KMS-11 (cell line): ENCODE measurements around the gene TNMD.

ENCODE experiments used
- H2AFZ ChIP-seq: fragments of 200-600 bp; sonication (generic); 2 replicates; pipeline ENCODE4 v1.6.1; 2016; ENCODE audit warnings: antibody characterized with exemption, mixed run types, low read depth
- H3K27ac ChIP-seq: fragments of 200-600 bp; sonication (generic); 2 replicates; pipeline ENCODE4 v1.6.1; 2016; ENCODE audit warnings: mild to moderate bottlenecking, mixed run types
- H3K27me3 ChIP-seq: fragments of 200-600 bp; sonication (generic); 2 replicates; pipeline ENCODE4 v1.6.1; 2017; ENCODE audit warnings: mild to moderate bottlenecking, low read depth, mixed run types, moderate library complexity; ENCODE audit not compliant: insufficient read depth
- H3K36me3 ChIP-seq: fragments of 200-600 bp; sonication (generic); 2 replicates; pipeline ENCODE4 v1.6.1; 2017; ENCODE audit warnings: mild to moderate bottlenecking, mixed run types; ENCODE audit not compliant: insufficient read depth
- H3K4me1 ChIP-seq: fragments of 200-600 bp; sonication (generic); 2 replicates; pipeline ENCODE4 v1.6.1; 2016; ENCODE audit warnings: mild to moderate bottlenecking, low read depth, mixed run types; ENCODE audit not compliant: poor library complexity, severe bottlenecking
- H3K4me2 ChIP-seq: fragments of 200-600 bp; sonication (generic); 2 replicates; pipeline ENCODE4 v1.7.0; 2016; ENCODE audit warnings: mild to moderate bottlenecking, mixed run types
- H3K4me3 ChIP-seq: fragments of 200-600 bp; sonication (generic); IDR thresholded peaks from 2 replicates; pipeline ENCODE4 v1.6.1; 2017; ENCODE audit warnings: low read depth, low read length, mixed read lengths; ENCODE audit not compliant: insufficient read depth
- H3K79me2 ChIP-seq: fragments of 200-600 bp; sonication (generic); 2 replicates; pipeline ENCODE4 v1.6.1; 2016; ENCODE audit warnings: low read depth, mixed run types; ENCODE audit not compliant: insufficient read depth
- H3K9ac ChIP-seq: fragments of 200-600 bp; sonication (generic); 2 replicates; pipeline ENCODE4 v1.6.1; 2016; ENCODE audit warnings: mild to moderate bottlenecking, mixed run types
- H4K20me1 ChIP-seq: fragments of 200-600 bp; sonication (generic); 2 replicates; pipeline ENCODE4 v1.6.1; 2016; ENCODE audit warnings: mild to moderate bottlenecking, mixed run types; ENCODE audit not compliant: insufficient read depth
- CTCF ChIP-seq: fragments of 200-600 bp; sonication (generic); conservative IDR thresholded peaks from 2 replicates; pipeline ENCODE4 v1.6.1; 2017; ENCODE audit warnings: low read depth, mild to moderate bottlenecking, antibody characterized with exemption, low read length, moderate library complexity, mixed read lengths

Gene TNMD

GRCh38 chrX:100647095-100647494 is 62.4 kb downstream of the TNMD start:
- no peak overlapping the region for H3K4me2 ChIP-seq
- no peak overlapping the region for H3K27ac ChIP-seq
- no peak for TF ChIP-seq CTCF

GRCh38 chrX:100647739-100648138 is 63.0 kb downstream of the TNMD start:
- no peak for TF ChIP-seq CTCF
- no peaks in the 10 kb centered on the region for H3K27me3 ChIP-seq
- H3K4me3 ChIP-seq, result no peak overlapping the region
- no peak overlapping the region for H3K4me2 ChIP-seq
- H3K36me3 ChIP-seq, result no peaks in the 10 kb centered on the region
- no peaks in the 10 kb centered on the region for H3K79me2 ChIP-seq
- no peaks in the 10 kb centered on the region for H4K20me1 ChIP-seq
- no peak overlapping the region for H2AFZ ChIP-seq
- H3K27ac ChIP-seq, result no peak overlapping the region
- H3K9ac ChIP-seq, result no peak overlapping the region
- H3K4me1 ChIP-seq, result no peaks in the 10 kb centered on the region

More at GRCh38 chrX:100647095-100647494, 62.4 kb downstream of the TNMD start:
- no peaks in the 10 kb centered on the region for H3K4me1 ChIP-seq
- H3K36me3 ChIP-seq, result no peaks in the 10 kb centered on the region
- no peaks in the 10 kb centered on the region for H4K20me1 ChIP-seq
- no peaks in the 10 kb centered on the region for H3K79me2 ChIP-seq
- H3K4me3 ChIP-seq, result no peak overlapping the region
- no peak overlapping the region for H2AFZ ChIP-seq
- no peak overlapping the region for H3K9ac ChIP-seq
- H3K27me3 ChIP-seq, result no peaks in the 10 kb centered on the region

GRCh38 chrX:100648458-100649417 is 64.0 kb downstream of the TNMD start:
- no peak for TF ChIP-seq CTCF
- Histone ChIP-seq H3K4me3 (no peak overlapping the region), H4K20me1 (no peaks in the 10 kb centered on the region), H3K9ac (no peak overlapping the region), H3K36me3 (no peaks in the 10 kb centered on the region), H2AFZ (no peak overlapping the region), H3K27me3 (no peaks in the 10 kb centered on the region), H3K4me1 (no peaks in the 10 kb centered on the region), H3K27ac (no peak overlapping the region), H3K4me2 (no peak overlapping the region), H3K79me2 (no peaks in the 10 kb centered on the region)
